H9 (cell line): ENCODE measurements around the gene CAPN2. TPM values are rescaled to one million over a fixed set of nuclear protein-coding genes. Genes with fewer than 3 reads are reported as not detected.
A peak's percentile ranks its signal among the peaks of the same experiment; 100 is the strongest.

Source experiments
- DNase-seq: peaks from one replicate; pipeline ENCODE4 v3.0.0-alpha.2; 2017
- H2AFZ ChIP-seq: one replicate; pipeline ENCODE4 v1.6.1; 2013; ENCODE audit warnings: mild to moderate bottlenecking, low read length, control low read depth, moderate library complexity
- H2AK5ac ChIP-seq: 2 replicates; pipeline ENCODE4 v1.6.1; 2013; ENCODE audit warnings: low read length, control low read depth, mixed read lengths; ENCODE audit not compliant: insufficient read length
- H2BK120ac ChIP-seq: one replicate; pipeline ENCODE4 v1.6.1; 2013; ENCODE audit warnings: low read depth, mild to moderate bottlenecking, low read length, control low read depth, inconsistent platforms; ENCODE audit not compliant: poor library complexity, severe bottlenecking
- H2BK12ac ChIP-seq: 2 replicates; pipeline ENCODE4 v1.6.1; 2013; ENCODE audit warnings: low read length, control low read depth, mixed read lengths, low read depth; ENCODE audit not compliant: insufficient read length
- H2BK15ac ChIP-seq: 2 replicates; pipeline ENCODE4 v1.6.1; 2013; ENCODE audit warnings: low read depth, low read length, control low read depth
- H2BK20ac ChIP-seq: one replicate; pipeline ENCODE4 v1.6.1; 2013; ENCODE audit warnings: low read depth, mild to moderate bottlenecking, low read length, control low read depth, inconsistent platforms; ENCODE audit not compliant: poor library complexity, severe bottlenecking
- H2BK5ac ChIP-seq: 2 replicates; pipeline ENCODE4 v1.6.1; 2013; ENCODE audit warnings: low read length, control low read depth, mixed read lengths; ENCODE audit not compliant: insufficient read length
- H3K14ac ChIP-seq: 2 replicates; pipeline ENCODE4 v1.6.1; 2013; ENCODE audit warnings: low read length, control low read depth; ENCODE audit not compliant: insufficient read depth
- H3K18ac ChIP-seq: 2 replicates; pipeline ENCODE4 v1.6.1; 2013; ENCODE audit warnings: low read depth, mild to moderate bottlenecking, mixed read lengths, low read length, control low read depth; ENCODE audit not compliant: insufficient read length
- H3K23ac ChIP-seq: 2 replicates; pipeline ENCODE4 v1.6.1; 2013; ENCODE audit warnings: low read length, control low read depth, mixed read lengths, low read depth; ENCODE audit not compliant: insufficient read length
- H3K23me2 ChIP-seq: 2 replicates; pipeline ENCODE4 v1.6.1; 2013; ENCODE audit warnings: low read depth, mild to moderate bottlenecking, mixed read lengths, low read length, control low read depth; ENCODE audit not compliant: insufficient read length, poor library complexity, severe bottlenecking
- H3K27ac ChIP-seq: 2 replicates; pipeline ENCODE4 v1.5.1; 2013; ENCODE audit warnings: low read length, control low read depth, mixed read lengths, low read depth; ENCODE audit not compliant: insufficient read length
- H3K27me3 ChIP-seq: 2 replicates; pipeline ENCODE4 v1.6.1; 2013; ENCODE audit warnings: low read length, control low read depth, inconsistent platforms; ENCODE audit not compliant: insufficient read depth
- H3K4ac ChIP-seq: 2 replicates; pipeline ENCODE4 v1.6.1; 2013; ENCODE audit warnings: low read depth, mild to moderate bottlenecking, control low read depth, inconsistent platforms, low read length, moderate library complexity
- H3K4me1 ChIP-seq: 2 replicates; pipeline ENCODE4 v1.6.1; 2013; ENCODE audit warnings: low read length, control low read depth, inconsistent platforms; ENCODE audit not compliant: insufficient read depth
- H3K4me2 ChIP-seq: 2 replicates; pipeline ENCODE4 v1.6.1; 2013; ENCODE audit warnings: low read length, control low read depth, mixed read lengths; ENCODE audit not compliant: insufficient read length, insufficient read depth
- H3K56ac ChIP-seq: 2 replicates; pipeline ENCODE4 v1.6.1; 2013; ENCODE audit warnings: low read depth, mild to moderate bottlenecking, mixed read lengths, low read length, control low read depth; ENCODE audit not compliant: insufficient read length
- H3K79me1 ChIP-seq: 2 replicates; pipeline ENCODE4 v1.6.1; 2013; ENCODE audit warnings: low read depth, mild to moderate bottlenecking, moderate library complexity, low read length, control low read depth, inconsistent platforms; ENCODE audit not compliant: insufficient read depth, poor library complexity, severe bottlenecking
- H3K79me2 ChIP-seq: 2 replicates; pipeline ENCODE4 v1.6.1; 2013; ENCODE audit warnings: low read length, control low read depth, inconsistent platforms; ENCODE audit not compliant: insufficient read depth
- H3K9ac ChIP-seq: 2 replicates; pipeline ENCODE4 v1.6.1; 2013; ENCODE audit warnings: low read length, control low read depth, mixed read lengths; ENCODE audit not compliant: insufficient read length; ENCODE audit errors: extremely low read depth
- H3K9me3 ChIP-seq: one replicate; pipeline ENCODE4 v1.6.1; 2013; ENCODE audit warnings: low read depth, low read length, inconsistent platforms; ENCODE audit not compliant: control insufficient read depth
- H3T11ph ChIP-seq: one replicate; pipeline ENCODE4 v1.6.1; 2013; ENCODE audit warnings: mild to moderate bottlenecking, low read length, control low read depth, inconsistent platforms
- H4K20me1 ChIP-seq: one replicate; pipeline ENCODE4 v1.6.1; 2013; ENCODE audit not compliant: control insufficient read depth, insufficient read length, insufficient read depth
- H4K5ac ChIP-seq: 2 replicates; pipeline ENCODE4 v1.6.1; 2013; ENCODE audit warnings: low read depth, mild to moderate bottlenecking, mixed read lengths, low read length, control low read depth; ENCODE audit not compliant: insufficient read length
- H4K8ac ChIP-seq: replicated peaks from 2 replicates; pipeline ENCODE4 v1.6.1; 2013; ENCODE audit warnings: low read length, control low read depth, mixed read lengths, low read depth; ENCODE audit not compliant: insufficient read length
- H4K91ac ChIP-seq: 2 replicates; pipeline ENCODE4 v1.6.1; 2013; ENCODE audit warnings: low read depth, mild to moderate bottlenecking, moderate library complexity, mixed read lengths, low read length, control low read depth; ENCODE audit not compliant: insufficient read length
- H3K27ac Mint-ChIP-seq, 3 experiments: 2 replicates in 2 of 3; 3 replicates in 1 of 3; pipeline ENCODE4 v1.8.0; 2020 to 2021; ENCODE audit warnings: mixed read lengths in 3 of 3, mild to moderate bottlenecking in 1 of 3, moderate library complexity in 1 of 3
- H3K27me3 Mint-ChIP-seq: 2 replicates; pipeline ENCODE4 v1.8.0; 2021; ENCODE audit warnings: low read depth, mild to moderate bottlenecking, moderate library complexity, mixed read lengths
- H3K36me3 Mint-ChIP-seq, 3 experiments: 2 replicates in 2 of 3; 3 replicates in 1 of 3; pipeline ENCODE4 v1.8.0; 2020 to 2021; ENCODE audit warnings: low read depth in 3 of 3, mixed read lengths in 3 of 3; ENCODE audit not compliant: insufficient read depth in 1 of 3
- H3K4me1 Mint-ChIP-seq, 2 experiments: 2 replicates each; pipeline ENCODE4 v1.8.0; 2020; ENCODE audit warnings: mixed read lengths in 2 of 2
- H3K4me3 Mint-ChIP-seq, 2 experiments: 2 replicates in 1 of 2; 3 replicates in 1 of 2; pipeline ENCODE4 v1.8.0; 2020 to 2021; ENCODE audit warnings: mild to moderate bottlenecking in 2 of 2, mixed read lengths in 2 of 2, moderate library complexity in 1 of 2
- H3K9me3 Mint-ChIP-seq, 2 experiments: 2 replicates in 1 of 2; 3 replicates in 1 of 2; pipeline ENCODE4 v1.8.0; 2020; ENCODE audit warnings: mild to moderate bottlenecking in 2 of 2, mixed read lengths in 2 of 2, moderate library complexity in 1 of 2
- WGBS: extraction: QIAGEN DNeasy Blood & Tissue Kit; methylation state at CpG from one replicate; pipeline ENCODE4 v1.1.7; 2013; ENCODE audit warnings: missing lambda C conversion rate, low lambda C conversion rate, mixed read lengths; ENCODE audit not compliant: insufficient read length; ENCODE audit errors: extremely low coverage; 5-methylcytosine and 5-hydroxymethylcytosine counted together
- total RNA-seq: library from RNA; stranded (reverse); gene quantifications from 2 replicates; pipeline ENCODE4 v1.2.1, GENCODE V29; 2021
- TF ChIP-seq, protein P1 (sequence below): fragments of 200-600 bp; sonication (generic); conservative IDR thresholded peaks from 3 replicates; pipeline ENCODE4 v1.8.0; 2021; ENCODE audit warnings: antibody characterized with exemption, mild to moderate bottlenecking

Gene CAPN2
- total RNA-seq, 1 experiment from 2014 or later = 32.2 TPM

GRCh38 chr1:223771814-223772770 lies 59.8 kb downstream of the CAPN2 start:
- no peak overlapping the region for H3K18ac ChIP-seq
- Mint-ChIP-seq H3K27me3 (no peaks in the 10 kb centered on the region), H3K36me3 (peaks cover 28 to 64% (median 55%) of the 10 kb centered on the region in 3 experiments), H3K4me3 (no peak overlapping the region), H3K9me3 (peaks cover 3 to 4% of the 10 kb centered on the region in 2 experiments; a peak in 3 of 5 replicates), H3K27ac (peak overlapping the region in 2 of 3 experiments; percentile 57 to 71; a peak in 4 of 7 replicates), H3K4me1 (peaks cover 13 to 14% of the 10 kb centered on the region in 2 experiments)
- peak overlapping the region; percentile 58 for H3K27ac ChIP-seq
- H4K8ac ChIP-seq = no peak overlapping the region
- peaks cover 3% of the 10 kb centered on the region for H3K23me2 ChIP-seq
- no peak overlapping the region for H3K9ac ChIP-seq
- H2AFZ ChIP-seq = no peak overlapping the region
- H2BK120ac ChIP-seq = no peak overlapping the region
- no peak overlapping the region for H2BK5ac ChIP-seq
- no peaks in the 10 kb centered on the region for H3K79me1 ChIP-seq
- TF ChIP-seq, protein P1, sequence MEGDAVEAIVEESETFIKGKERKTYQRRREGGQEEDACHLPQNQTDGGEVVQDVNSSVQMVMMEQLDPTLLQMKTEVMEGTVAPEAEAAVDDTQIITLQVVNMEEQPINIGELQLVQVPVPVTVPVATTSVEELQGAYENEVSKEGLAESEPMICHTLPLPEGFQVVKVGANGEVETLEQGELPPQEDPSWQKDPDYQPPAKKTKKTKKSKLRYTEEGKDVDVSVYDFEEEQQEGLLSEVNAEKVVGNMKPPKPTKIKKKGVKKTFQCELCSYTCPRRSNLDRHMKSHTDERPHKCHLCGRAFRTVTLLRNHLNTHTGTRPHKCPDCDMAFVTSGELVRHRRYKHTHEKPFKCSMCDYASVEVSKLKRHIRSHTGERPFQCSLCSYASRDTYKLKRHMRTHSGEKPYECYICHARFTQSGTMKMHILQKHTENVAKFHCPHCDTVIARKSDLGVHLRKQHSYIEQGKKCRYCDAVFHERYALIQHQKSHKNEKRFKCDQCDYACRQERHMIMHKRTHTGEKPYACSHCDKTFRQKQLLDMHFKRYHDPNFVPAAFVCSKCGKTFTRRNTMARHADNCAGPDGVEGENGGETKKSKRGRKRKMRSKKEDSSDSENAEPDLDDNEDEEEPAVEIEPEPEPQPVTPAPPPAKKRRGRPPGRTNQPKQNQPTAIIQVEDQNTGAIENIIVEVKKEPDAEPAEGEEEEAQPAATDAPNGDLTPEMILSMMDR = no peak
- H2BK12ac ChIP-seq = no peak overlapping the region
- H3K9me3 ChIP-seq = no peaks in the 10 kb centered on the region
- no peaks in the 10 kb centered on the region for H3K79me2 ChIP-seq
- H2BK15ac ChIP-seq = no peak overlapping the region
- H3K4ac ChIP-seq = no peak overlapping the region
- no peak overlapping the region for H3K14ac ChIP-seq
- no peak overlapping the region for H3K4me2 ChIP-seq
- no peak overlapping the region for H3K56ac ChIP-seq
- no peak overlapping the region for H2AK5ac ChIP-seq
- peak; percentile 71 for DNase-seq
- no peak overlapping the region for H2BK20ac ChIP-seq
- H4K91ac ChIP-seq = no peak overlapping the region
- no CpG with 5 or more reads among the region's 16 CpGs for WGBS
- no peaks in the 10 kb centered on the region; the same call in 1 of the 2 replicates for H3K4me1 ChIP-seq
- no peak overlapping the region for H4K5ac ChIP-seq
- H3K23ac ChIP-seq = no peak overlapping the region
- H4K20me1 ChIP-seq = no peaks in the 10 kb centered on the region
- no peaks in the 10 kb centered on the region for H3K27me3 ChIP-seq
- H3T11ph ChIP-seq = no peak overlapping the region
